ENCODE results near the gene MGAT5B. TPM values are rescaled to one million over a fixed set of nuclear protein-coding genes. Genes with fewer than 3 reads are reported as not detected.

MGAT5B gene
- total RNA-seq, 1 donor from 2014 or later, result 1.8 TPM

- Histone ChIP-seq H3F3A (ENCODE audit: low read depth) (peaks cover 7% of the 10 kb centered on the region), H3K36me3 (no peaks in the 10 kb centered on the region), H3K4me1 (peaks cover 16% of the 10 kb centered on the region), H3K4me2 (no peak overlapping the region), H3K79me2 (ENCODE audit: low read depth) (no peaks in the 10 kb centered on the region), H3K9me3 (ENCODE audit: low read depth) (no peaks in the 10 kb centered on the region), H3K27ac (no peak overlapping the region), H3K9ac (no peak overlapping the region), H3K4me3 (no peak overlapping the region), H2AFZ (replicated peaks) (no peak overlapping the region), H4K20me1 (ENCODE audit: low read depth) (no peaks in the 10 kb centered on the region), H3K27me3 (no peaks in the 10 kb centered on the region)
- Mint-ChIP-seq H3K36me3 (no peaks in the 10 kb centered on the region), H3K4me1 (peaks cover 18% of the 10 kb centered on the region), H3K4me3 (no peak overlapping the region), H3K9me3 (no peaks in the 10 kb centered on the region), H3K27me3 (ENCODE audit: insufficient read depth, low read depth) (peaks cover 10% of the 10 kb centered on the region), H3K27ac (no peak overlapping the region)
- no peak for TF ChIP-seq EZH2 (IDR thresholded peaks at IDR 0.05)
- TF ChIP-seq CTCF (IDR thresholded peaks at IDR 0.05), result no peak
- no peak for TF ChIP-seq EZH2phosphoT487 (IDR thresholded peaks at IDR 0.05)
- DNase-seq (ENCODE audit: low spot score), result no peak
Measured at GRCh38 chr17:76961869-76962268, 93.7 kb downstream of the MGAT5B start.

GRCh38 chr17:76962858-76963257 is 94.7 kb downstream of the MGAT5B start:
- no peaks in the 10 kb centered on the region for H3K9me3 ChIP-seq (ENCODE audit: low read depth)
- no peak overlapping the region for H3K27ac ChIP-seq
- H3K4me1 ChIP-seq, result peaks cover 6% of the 10 kb centered on the region
- H3F3A ChIP-seq (ENCODE audit: low read depth), result peaks cover 4% of the 10 kb centered on the region
- H3K27me3 ChIP-seq, result no peaks in the 10 kb centered on the region
- no peaks in the 10 kb centered on the region for H4K20me1 ChIP-seq (ENCODE audit: low read depth)
- Mint-ChIP-seq H3K27ac (no peak overlapping the region), H3K9me3 (no peaks in the 10 kb centered on the region), H3K4me3 (no peak overlapping the region), H3K36me3 (no peaks in the 10 kb centered on the region), H3K27me3 (ENCODE audit: insufficient read depth, low read depth) (peaks cover 10% of the 10 kb centered on the region), H3K4me1 (peaks cover 9% of the 10 kb centered on the region)
- H3K4me3 ChIP-seq, result no peak overlapping the region
- no peak for TF ChIP-seq EZH2phosphoT487 (IDR thresholded peaks at IDR 0.05)
- no peaks in the 10 kb centered on the region for H3K36me3 ChIP-seq
- DNase-seq (ENCODE audit: low spot score), result no peak
- no peak overlapping the region for H3K4me2 ChIP-seq
- no peak overlapping the region for H3K9ac ChIP-seq
- H3K79me2 ChIP-seq (ENCODE audit: low read depth), result no peaks in the 10 kb centered on the region
- no peak overlapping the region for H2AFZ ChIP-seq (replicated peaks)

- no peaks in the 10 kb centered on the region for H3K9me3 ChIP-seq (ENCODE audit: low read depth)
- Mint-ChIP-seq H3K4me1 (peaks cover 19% of the 10 kb centered on the region), H3K36me3 (no peaks in the 10 kb centered on the region), H3K4me3 (no peak overlapping the region), H3K27me3 (ENCODE audit: insufficient read depth, low read depth) (peaks cover 11% of the 10 kb centered on the region), H3K9me3 (no peaks in the 10 kb centered on the region), H3K27ac (no peak overlapping the region)
- no peak overlapping the region for H2AFZ ChIP-seq (replicated peaks)
- TF ChIP-seq EZH2phosphoT487 (IDR thresholded peaks at IDR 0.05) (no peak), EZH2 (IDR thresholded peaks at IDR 0.05) (no peak), CTCF (IDR thresholded peaks at IDR 0.05) (no peak)
- H4K20me1 ChIP-seq (ENCODE audit: low read depth), result no peaks in the 10 kb centered on the region
- DNase-seq (ENCODE audit: low spot score), result no peak
- H3K9ac ChIP-seq, result no peak overlapping the region
- H3F3A ChIP-seq (ENCODE audit: low read depth), result peaks cover 26% of the 10 kb centered on the region
- peaks cover 10% of the 10 kb centered on the region for H3K4me1 ChIP-seq
- H3K4me3 ChIP-seq, result no peak overlapping the region
- no peaks in the 10 kb centered on the region for H3K27me3 ChIP-seq
- no peaks in the 10 kb centered on the region for H3K79me2 ChIP-seq (ENCODE audit: low read depth)
- no peak overlapping the region for H3K27ac ChIP-seq
- H3K36me3 ChIP-seq, result no peaks in the 10 kb centered on the region
- no peak overlapping the region for H3K4me2 ChIP-seq
Measured at GRCh38 chr17:76966016-76966415, 97.8 kb downstream of the MGAT5B start.

- H2AFZ ChIP-seq (replicated peaks), result no peak overlapping the region
- Mint-ChIP-seq H3K4me1 (peaks cover 22% of the 10 kb centered on the region), H3K9me3 (no peaks in the 10 kb centered on the region), H3K27me3 (ENCODE audit: insufficient read depth, low read depth) (peaks cover 11% of the 10 kb centered on the region), H3K36me3 (no peaks in the 10 kb centered on the region), H3K4me3 (no peak overlapping the region), H3K27ac (no peak overlapping the region)
- TF ChIP-seq EZH2phosphoT487 (IDR thresholded peaks at IDR 0.05) (no peak), EZH2 (IDR thresholded peaks at IDR 0.05) (no peak), CTCF (IDR thresholded peaks at IDR 0.05) (no peak)
- H3F3A ChIP-seq (ENCODE audit: low read depth), result peaks cover 26% of the 10 kb centered on the region
- no peak overlapping the region for H3K4me3 ChIP-seq
- no peaks in the 10 kb centered on the region for H4K20me1 ChIP-seq (ENCODE audit: low read depth)
- no peaks in the 10 kb centered on the region for H3K27me3 ChIP-seq
- H3K36me3 ChIP-seq, result no peaks in the 10 kb centered on the region
- peaks cover 11% of the 10 kb centered on the region for H3K4me1 ChIP-seq
- DNase-seq (ENCODE audit: low spot score), result no peak
- no peak overlapping the region for H3K4me2 ChIP-seq
- no peaks in the 10 kb centered on the region for H3K79me2 ChIP-seq (ENCODE audit: low read depth)
- H3K9me3 ChIP-seq (ENCODE audit: low read depth), result no peaks in the 10 kb centered on the region
- no peak overlapping the region for H3K27ac ChIP-seq
- no peak overlapping the region for H3K9ac ChIP-seq
Measured at GRCh38 chr17:76966486-76967181, 98.4 kb downstream of the MGAT5B start.
